GM12801 (cell line): Measurements from ENCODE around the gene DUSP19.

Experiments
- TF ChIP-seq, protein P1 (sequence below): IDR thresholded peaks from one replicate; pipeline ENCODE4 v1.5.1; 2011; ENCODE audit warnings: control low read depth; ENCODE audit not compliant: insufficient read length; ENCODE audit errors: extremely low read depth

DUSP19 gene

DNA sequence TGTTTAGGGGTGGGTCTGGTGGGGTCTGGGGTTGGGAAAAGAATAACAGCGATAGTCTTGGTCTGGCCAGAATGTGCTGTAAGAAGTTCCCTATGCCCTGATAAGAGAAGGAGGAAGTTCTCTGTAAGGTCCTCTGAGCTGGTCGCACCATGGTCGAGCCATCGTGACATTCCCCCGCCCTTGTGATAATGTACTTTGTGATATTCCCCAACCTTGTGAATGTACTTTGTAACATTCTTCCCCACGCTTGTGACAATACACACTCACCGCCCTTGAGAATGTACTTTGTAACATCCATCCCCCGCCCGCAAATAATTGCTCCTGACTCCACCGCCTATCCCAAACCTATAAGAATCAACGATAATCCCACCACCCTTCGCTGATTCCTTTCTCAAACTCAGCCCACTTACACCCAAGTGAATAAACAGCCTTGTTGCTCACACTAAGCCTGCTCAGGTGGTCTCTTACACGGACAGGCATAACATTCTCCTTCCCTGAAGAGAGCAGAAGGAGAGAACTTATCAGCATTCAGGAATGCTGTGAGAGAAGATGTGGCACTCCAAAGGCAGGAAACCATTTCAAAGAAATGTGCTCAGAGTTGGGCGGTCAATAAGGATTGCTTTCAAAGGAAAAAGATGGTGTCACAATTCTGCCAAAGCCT is 17.8 kb upstream of the DUSP19 start:
- TF ChIP-seq, protein P1, sequence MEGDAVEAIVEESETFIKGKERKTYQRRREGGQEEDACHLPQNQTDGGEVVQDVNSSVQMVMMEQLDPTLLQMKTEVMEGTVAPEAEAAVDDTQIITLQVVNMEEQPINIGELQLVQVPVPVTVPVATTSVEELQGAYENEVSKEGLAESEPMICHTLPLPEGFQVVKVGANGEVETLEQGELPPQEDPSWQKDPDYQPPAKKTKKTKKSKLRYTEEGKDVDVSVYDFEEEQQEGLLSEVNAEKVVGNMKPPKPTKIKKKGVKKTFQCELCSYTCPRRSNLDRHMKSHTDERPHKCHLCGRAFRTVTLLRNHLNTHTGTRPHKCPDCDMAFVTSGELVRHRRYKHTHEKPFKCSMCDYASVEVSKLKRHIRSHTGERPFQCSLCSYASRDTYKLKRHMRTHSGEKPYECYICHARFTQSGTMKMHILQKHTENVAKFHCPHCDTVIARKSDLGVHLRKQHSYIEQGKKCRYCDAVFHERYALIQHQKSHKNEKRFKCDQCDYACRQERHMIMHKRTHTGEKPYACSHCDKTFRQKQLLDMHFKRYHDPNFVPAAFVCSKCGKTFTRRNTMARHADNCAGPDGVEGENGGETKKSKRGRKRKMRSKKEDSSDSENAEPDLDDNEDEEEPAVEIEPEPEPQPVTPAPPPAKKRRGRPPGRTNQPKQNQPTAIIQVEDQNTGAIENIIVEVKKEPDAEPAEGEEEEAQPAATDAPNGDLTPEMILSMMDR: no peak

DNA sequence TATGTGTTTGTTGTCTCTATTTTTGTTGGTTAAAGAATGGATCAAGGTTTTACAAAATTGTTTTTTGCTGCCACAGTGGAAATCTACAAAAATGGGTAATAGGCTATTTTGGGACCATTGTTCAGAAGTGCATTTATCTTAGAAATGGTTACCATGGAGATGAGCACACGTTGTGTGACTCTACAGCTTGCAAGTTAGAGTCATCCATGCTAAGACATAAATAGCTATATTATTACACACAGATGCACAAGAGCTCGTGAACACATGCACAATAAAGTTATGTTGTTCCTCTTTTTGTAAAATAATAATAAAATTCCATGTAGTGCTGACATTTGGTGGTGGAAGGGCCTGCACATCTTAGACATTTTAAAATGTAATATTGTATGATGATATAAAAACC is 15.5 kb upstream of the DUSP19 start:
- TF ChIP-seq, protein P1: no peak

DNA sequence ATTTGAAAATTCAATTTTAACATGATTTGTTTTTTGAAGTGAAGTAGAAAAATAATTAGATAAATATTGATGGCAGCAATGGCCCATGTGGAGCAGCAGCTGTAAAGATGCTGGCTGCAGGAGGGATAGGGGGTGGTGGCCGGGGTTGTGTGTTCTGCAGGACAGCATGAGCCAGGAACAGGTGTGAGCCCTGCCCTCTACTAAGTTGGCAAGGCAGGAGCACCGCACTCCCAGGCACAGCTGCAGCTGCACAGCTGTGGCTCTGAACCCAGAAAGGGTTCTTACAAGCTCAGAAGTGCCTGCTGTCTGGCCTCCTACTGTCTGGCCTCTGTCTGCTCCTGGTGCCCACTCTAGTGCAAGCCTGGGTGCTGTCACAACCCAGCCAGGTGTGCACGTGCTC is 10.0 kb upstream of the DUSP19 start:
- TF ChIP-seq, protein P1: no peak

DNA sequence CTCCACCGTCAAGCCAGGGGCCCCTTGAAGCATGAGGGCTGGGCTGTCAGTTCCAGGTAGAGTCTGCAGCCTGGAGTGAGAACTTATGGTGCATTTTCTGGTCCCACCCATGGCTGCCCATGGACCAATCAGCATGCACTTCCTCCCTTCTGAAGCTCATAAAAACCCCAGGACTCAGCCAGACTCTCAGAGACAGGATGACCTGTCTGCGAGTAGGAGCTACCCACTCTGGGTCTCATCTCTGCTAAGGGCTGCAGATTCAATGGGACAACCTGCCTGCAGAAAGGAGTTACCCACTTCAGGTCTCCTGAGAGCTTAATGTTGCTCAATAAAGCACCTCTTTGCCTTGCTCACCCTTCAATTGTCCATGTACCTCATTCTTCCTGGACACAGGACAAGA is 9.4 kb upstream of the DUSP19 start:
- TF ChIP-seq, protein P1: no peak

GRCh38 chr2:183070942-183071844 is 7.4 kb upstream of the DUSP19 start:
- TF ChIP-seq, protein P1: no peak

DNA sequence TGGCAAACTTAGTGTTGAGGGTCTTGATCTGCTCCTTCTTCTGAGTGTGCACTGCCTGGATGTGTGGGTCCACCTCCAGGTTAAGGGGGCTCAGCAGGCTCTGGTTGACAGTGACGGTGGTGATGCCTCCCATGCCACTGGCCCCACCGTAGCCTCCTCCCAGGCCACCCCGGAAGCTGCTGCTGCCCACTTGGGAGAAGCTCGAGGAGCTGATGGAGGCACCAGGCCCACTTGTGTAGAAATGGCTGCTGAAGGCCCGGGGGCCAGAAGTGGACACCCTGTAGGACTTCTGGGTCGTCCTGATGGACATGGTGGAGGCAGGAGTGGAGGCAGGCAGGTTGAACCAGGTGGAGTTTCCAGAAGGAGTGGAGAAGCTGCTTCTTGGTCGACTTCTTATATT is 6.4 kb upstream of the DUSP19 start:
- TF ChIP-seq, protein P1: no peak

DNA sequence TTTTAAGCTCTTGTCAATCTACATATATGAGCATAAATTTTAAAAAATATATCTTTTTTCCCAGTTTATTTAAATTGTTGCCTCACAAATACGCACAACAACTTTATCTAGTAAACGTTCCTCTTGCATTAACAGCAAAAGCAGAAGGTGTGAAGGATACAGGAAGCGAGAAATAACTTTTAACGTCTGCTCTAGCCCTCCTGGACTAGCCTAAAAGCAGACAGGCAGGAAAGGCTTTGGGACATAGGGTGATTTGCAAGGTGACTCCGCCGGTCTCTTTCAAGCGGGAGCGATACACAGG is 434 bp upstream of the DUSP19 start:
- TF ChIP-seq, protein P1: no peak
